HG02884 (cell line): ENCODE results near the gene MAP2K2.
"Not testable (repeated sequence)": the region's sequence is repeated elsewhere in the genome, so short reads cannot be mapped to it uniquely, and the experiment has no call there.

Source experiments
- ATAC-seq: cut with Tn5 transposase; IDR thresholded peaks from one replicate; pipeline ENCODE4 v1.9.1; 2021; ENCODE audit warnings: mild to moderate bottlenecking, moderate library complexity; ENCODE audit not compliant: unreplicated experiment

The MAP2K2 gene

GRCh38 chr19:4130744-4131438, 7.0 kb upstream of the MAP2K2 start:
- ATAC-seq, result no peak

GRCh38 chr19:4129050-4129449, 5.1 kb upstream of the MAP2K2 start:
- ATAC-seq, result not testable (repeated sequence)

GRCh38 chr19:4127322-4127721, 3.4 kb upstream of the MAP2K2 start:
- not testable (repeated sequence) for ATAC-seq

GRCh38 chr19:4124638-4125037, 716 bp upstream of the MAP2K2 start:
- ATAC-seq, result no peak

GRCh38 chr19:4122480-4122879, 1.4 kb downstream of the MAP2K2 start:
- no peak for ATAC-seq

GRCh38 chr19:4121815-4122214, 2.1 kb downstream of the MAP2K2 start:
- no peak for ATAC-seq

GRCh38 chr19:4121273-4121612, 2.7 kb downstream of the MAP2K2 start:
- no peak for ATAC-seq

- ATAC-seq, result no peak
These were observed 3.2 kb downstream of the MAP2K2 start for GRCh38 chr19:4120559-4121272.

- no peak for ATAC-seq
These were observed 4.2 kb downstream of the MAP2K2 start for GRCh38 chr19:4119763-4120162.

GRCh38 chr19:4115818-4116385, 8.0 kb downstream of the MAP2K2 start:
- ATAC-seq, result no peak

- no peak for ATAC-seq
These were observed 8.7 kb downstream of the MAP2K2 start for GRCh38 chr19:4115050-4115817.

- no peak for ATAC-seq
These were observed 9.7 kb downstream of the MAP2K2 start for GRCh38 chr19:4114181-4114580.

GRCh38 chr19:4113398-4114088, 10.4 kb downstream of the MAP2K2 start:
- ATAC-seq, result no peak

- ATAC-seq, result no peak
These were observed 11.6 kb downstream of the MAP2K2 start for GRCh38 chr19:4112367-4112766.

GRCh38 chr19:4109626-4109945, 14.3 kb downstream of the MAP2K2 start:
- no peak for ATAC-seq

- ATAC-seq, result no peak
These were observed 14.9 kb downstream of the MAP2K2 start for GRCh38 chr19:4108767-4109625.

GRCh38 chr19:4103080-4103433, 20.9 kb downstream of the MAP2K2 start:
- no peak for ATAC-seq

GRCh38 chr19:4102339-4103079, 21.4 kb downstream of the MAP2K2 start:
- ATAC-seq, result no peak

- no peak for ATAC-seq
These were observed 22.5 kb downstream of the MAP2K2 start for GRCh38 chr19:4101496-4101770.
